Epithelial cell of proximal tubule (primary cell): Measurements from ENCODE around the gene CCDC137. TPM values are rescaled to one million over a fixed set of nuclear protein-coding genes. Genes with fewer than 3 reads are reported as not detected.

ENCODE experiments used
- DNase-seq: peaks from one replicate; pipeline ENCODE4 v3.0.0-alpha.2; 2011; ENCODE audit warnings: low read depth
- H3K4me3 ChIP-seq: 2 replicates; pipeline ENCODE4 v1.5.1; 2011; ENCODE audit warnings: low read depth, mild to moderate bottlenecking, low read length
- CTCF ChIP-seq: conservative IDR thresholded peaks from 2 replicates; pipeline ENCODE4 v1.5.1; 2012; ENCODE audit warnings: low read depth, mild to moderate bottlenecking, low read length
- total RNA-seq: library from RNA; depleted of rRNA; stranded (reverse); fragments of >200 nt; gene quantifications from 2 replicates; pipeline ENCODE4 v1.2.3, GENCODE V29; 2015

CCDC137 gene
- total RNA-seq, 1 donor from 2014 or later, result 32.7 TPM

- H3K4me3 ChIP-seq, result no peak overlapping the region
- no peak for TF ChIP-seq CTCF
- no peak for DNase-seq
Measured at GRCh38 chr17:81644976-81645952, 21.3 kb upstream of the CCDC137 start.

GRCh38 chr17:81646869-81647600 lies 19.5 kb upstream of the CCDC137 start:
- DNase-seq, result no peak

GRCh38 chr17:81647640-81648012 lies 18.9 kb upstream of the CCDC137 start:
- H3K4me3 ChIP-seq, result no peak overlapping the region
- no peak for TF ChIP-seq CTCF
- DNase-seq, result no peak

More at GRCh38 chr17:81646869-81647600, 19.5 kb upstream of the CCDC137 start:
- no peak for TF ChIP-seq CTCF
- H3K4me3 ChIP-seq, result no peak overlapping the region

- TF ChIP-seq CTCF, result no peak
- H3K4me3 ChIP-seq, result no peak overlapping the region
- no peak for DNase-seq
Measured at GRCh38 chr17:81648013-81648706, 18.4 kb upstream of the CCDC137 start.

GRCh38 chr17:81648707-81649085 lies 17.8 kb upstream of the CCDC137 start:
- no peak for TF ChIP-seq CTCF
- no peak overlapping the region for H3K4me3 ChIP-seq
- DNase-seq, result no peak

GRCh38 chr17:81650951-81651350 lies 15.6 kb upstream of the CCDC137 start:
- DNase-seq, result no peak
- H3K4me3 ChIP-seq, result no peak overlapping the region
- TF ChIP-seq CTCF, result no peak
